ENCODE data around the gene DIS3L. TPM values are rescaled to one million over a fixed set of nuclear protein-coding genes. Genes with fewer than 3 reads are reported as not detected.

DIS3L gene
- total RNA-seq, 1 experiment from 2014 or later = 32.9 TPM

GRCh38 chr15:66275352-66275751, 18.0 kb upstream of the DIS3L start:
- Mint-ChIP-seq H3K27me3 (ENCODE audit: low read depth) (no peaks in the 10 kb centered on the region), H3K36me3 (no peaks in the 10 kb centered on the region), H3K4me3 (no peak overlapping the region), H3K9me3 (peaks cover 15% of the 10 kb centered on the region), H3K4me1 (peaks cover 5% of the 10 kb centered on the region; the same call in 1 of the 2 replicates), H3K27ac (no peak overlapping the region)
- POLR2A ChIA-PET = interaction anchor here (0.6 kb wide), 1 partner anchor 297 kb away, joined by 4 read pairs; no protein-coding TSS in a partner anchor
- DNase-seq (ENCODE audit: low spot score) (no peak), ATAC-seq (no peak)
- TF ChIP-seq ATF3 (CRISPR knock-in tag; conservative IDR thresholded peaks at IDR 0.05) = no peak
- TF ChIP-seq SOX15 (CRISPR knock-in tag; IDR thresholded peaks at IDR 0.05) = no peak
- no peak for TF ChIP-seq AR (CRISPR knock-in tag; IDR thresholded peaks at IDR 0.05)
- TF ChIP-seq ZNF671 (CRISPR knock-in tag; IDR thresholded peaks at IDR 0.05) = no peak
- no peak for TF ChIP-seq FOXP4 (CRISPR knock-in tag; IDR thresholded peaks at IDR 0.05)
- TF ChIP-seq E2F4 (CRISPR knock-in tag; IDR thresholded peaks at IDR 0.05; ENCODE audit: borderline replicate concordance, low read depth) = no peak
- no peak for TF ChIP-seq ZNF532 (CRISPR knock-in tag; IDR thresholded peaks at IDR 0.05; ENCODE audit: borderline replicate concordance)
- TF ChIP-seq STAT6 (CRISPR knock-in tag; conservative IDR thresholded peaks at IDR 0.05; ENCODE audit: low read depth) = no peak
- TF ChIP-seq PRRX2 (CRISPR knock-in tag; IDR thresholded peaks at IDR 0.05) = no peak
- no peak for TF ChIP-seq ATF2 (CRISPR knock-in tag; IDR thresholded peaks at IDR 0.05; ENCODE audit: borderline replicate concordance, low read depth)
- no peak for TF ChIP-seq ELF4 (CRISPR knock-in tag; IDR thresholded peaks at IDR 0.05; ENCODE audit: low read depth)
- TF ChIP-seq USF2 (CRISPR knock-in tag; IDR thresholded peaks at IDR 0.05) = no peak
- TF ChIP-seq NFATC4 (CRISPR knock-in tag; IDR thresholded peaks at IDR 0.05) = no peak
- no peak for TF ChIP-seq EMX1 (CRISPR knock-in tag; IDR thresholded peaks at IDR 0.05)
- no peak for TF ChIP-seq RORB (CRISPR knock-in tag; IDR thresholded peaks at IDR 0.05)
- CTCF ChIA-PET = no interaction called here
